K562 (cell line): ENCODE results near the gene EML2. TPM values are rescaled to one million over a fixed set of nuclear protein-coding genes. Genes with fewer than 3 reads are reported as not detected.

Experiments used
- BCL6 ChIP-seq: fragments of 250-450 bp; sonication (Bioruptor Pico); IDR thresholded peaks from 2 replicates; pipeline ENCODE4 v1.4.0; 2020
- CHCHD3 ChIP-seq: fragments of 250-450 bp; sonication (Bioruptor Pico); IDR thresholded peaks from 2 replicates; pipeline ENCODE4 v2.1.2; 2022; ENCODE audit warnings: mild to moderate bottlenecking
- CREM ChIP-seq: IDR thresholded peaks from 2 replicates; pipeline ENCODE4 v1.6.1; 2014; ENCODE audit warnings: antibody characterized with exemption, low read depth
- ELF4 ChIP-seq: fragments of 450-650 bp; formaldehyde crosslinking; IDR thresholded peaks from 2 replicates; pipeline ENCODE4 v1.4.0; 2022; ENCODE audit warnings: missing genetic modification characterization
- ETS2 ChIP-seq: IDR thresholded peaks from 2 replicates; pipeline ENCODE4 v1.6.1; 2016; ENCODE audit warnings: borderline replicate concordance, missing genetic modification characterization, mild to moderate bottlenecking, moderate library complexity, missing compliant biosample characterization; ENCODE audit not compliant: poor library complexity, severe bottlenecking
- ETV5 ChIP-seq: sonication (generic); formaldehyde crosslinking; IDR thresholded peaks from 2 replicates; pipeline ENCODE4 v1.4.0; 2020; ENCODE audit warnings: low read depth, mild to moderate bottlenecking, missing genetic modification reagents
- FOXM1 ChIP-seq, 2 experiments: fragments of 450-650 bp in 1 of 2; sonication (generic) in 1 of 2; formaldehyde crosslinking in 1 of 2; IDR thresholded peaks; 2 replicates each; pipeline versions ENCODE4 v1.6.1 to v1.9.0; 2017 to 2022; ENCODE audit warnings: low read depth in 2 of 2, mild to moderate bottlenecking in 2 of 2, missing genetic modification reagents in 1 of 2, moderate library complexity in 1 of 2
- FOXP1 ChIP-seq: sonication (generic); formaldehyde crosslinking; IDR thresholded peaks from 2 replicates; pipeline ENCODE4 v1.8.0; 2022; ENCODE audit warnings: mild to moderate bottlenecking, missing genetic modification reagents
- KLF10 ChIP-seq: fragments of 250-450 bp; sonication (Bioruptor Pico); IDR thresholded peaks from 2 replicates; pipeline ENCODE4 v1.6.1; 2021; ENCODE audit warnings: matching md5 sums
- MAX ChIP-seq: sonication (generic); formaldehyde crosslinking; IDR thresholded peaks from 2 replicates; pipeline ENCODE4 v1.9.0; 2022; ENCODE audit warnings: mild to moderate bottlenecking, missing genetic modification reagents
- MECOM ChIP-seq: fragments of 250-450 bp; sonication (Bioruptor Pico); IDR thresholded peaks from 2 replicates; pipeline ENCODE4 v1.8.0; 2022; ENCODE audit warnings: inconsistent platforms
- MLX ChIP-seq, 2 experiments: fragments of 450-650 bp in 1 of 2; sonication (generic) in 1 of 2; formaldehyde crosslinking; conservative IDR thresholded peaks; 2 replicates each; pipeline versions ENCODE4 v1.4.0 to v1.8.1; 2020 to 2022; ENCODE audit warnings: mild to moderate bottlenecking in 1 of 2, missing genetic modification reagents in 1 of 2
- NBN ChIP-seq: fragments of 450-650 bp; IDR thresholded peaks from 2 replicates; pipeline ENCODE4 v1.6.1; 2016; ENCODE audit warnings: low read depth, mild to moderate bottlenecking
- NFE2 ChIP-seq: IDR thresholded peaks from 2 replicates; pipeline ENCODE4 v1.6.1; 2014; ENCODE audit warnings: antibody characterized with exemption, low read depth
- PHTF2 ChIP-seq: fragments of 250-450 bp; sonication (Bioruptor Pico); IDR thresholded peaks from 2 replicates; pipeline ENCODE4 v1.5.0; 2021; ENCODE audit warnings: mild to moderate bottlenecking
- SMARCB1 ChIP-seq: IDR thresholded peaks from 2 replicates; pipeline ENCODE4 v1.6.1; 2011; ENCODE audit warnings: improper control_type of control experiment, low read depth; ENCODE audit not compliant: insufficient read length
- SRSF3 ChIP-seq: fragments of 200-400 bp; formaldehyde crosslinking; IDR thresholded peaks from 2 replicates; pipeline ENCODE4 v1.6.1; 2016; ENCODE audit warnings: mild to moderate bottlenecking, low read length, moderate library complexity; ENCODE audit not compliant: insufficient read depth
- TCFL5 ChIP-seq: fragments of 250-450 bp; sonication (Bioruptor Pico); conservative IDR thresholded peaks from 2 replicates; pipeline ENCODE4 v1.6.1; 2021; ENCODE audit warnings: mild to moderate bottlenecking, moderate library complexity, matching md5 sums
- TEAD2 ChIP-seq: fragments of 450-650 bp; IDR thresholded peaks from 2 replicates; pipeline ENCODE4 v1.6.1; 2016; ENCODE audit warnings: missing genetic modification characterization, control low read depth, missing compliant biosample characterization
- ZNF224 ChIP-seq: sonication (generic); formaldehyde crosslinking; IDR thresholded peaks from 2 replicates; pipeline ENCODE4 v1.8.0; 2022; ENCODE audit warnings: mild to moderate bottlenecking, missing genetic modification reagents
- ZNF263 ChIP-seq: sonication (generic); formaldehyde crosslinking; IDR thresholded peaks from 2 replicates; pipeline ENCODE4 v1.8.0; 2022; ENCODE audit warnings: mild to moderate bottlenecking, missing genetic modification reagents, borderline replicate concordance
- ZNF280B ChIP-seq: fragments of 250-450 bp; sonication (Bioruptor Pico); IDR thresholded peaks from 2 replicates; pipeline ENCODE4 v1.5.1; 2021; ENCODE audit warnings: mild to moderate bottlenecking
- ZNF57 ChIP-seq: fragments of 450-650 bp; formaldehyde crosslinking; IDR thresholded peaks from 2 replicates; pipeline ENCODE4 v1.4.0; 2020; ENCODE audit warnings: mild to moderate bottlenecking, moderate library complexity
- polyA plus RNA-seq, 8 experiments: library from polyadenylated mRNA; depleted of rRNA in 4 of 8; stranded (reverse) in 5 of 8; unstranded in 3 of 8; fragments of >200 nt; fragmentation: Nextera tagmentation in 2 of 8; fragmentation: Illumina TruSeq in 1 of 8; extraction: Ambion mirVana in 2 of 8; extraction: Trizol in 1 of 8; gene quantifications; 2 replicates each; pipeline versions ENCODE4 v1.2.1 to v1.2.3, GENCODE V29; 2011 to 2014; ENCODE audit warnings: inconsistent platforms in 1 of 8, missing spikeins in 1 of 8
- total RNA-seq, 7 experiments: library from RNA; depleted of rRNA in 6 of 7; stranded (reverse); fragments of >200 nt in 6 of 7; fragmentation: Illumina TruSeq in 2 of 7; extraction: Trizol in 2 of 7; gene quantifications; 2 replicates each; pipeline versions ENCODE4 v1.2.1 to v1.2.3, GENCODE V29; 2011 to 2021; ENCODE audit warnings: low replicate concordance in 1 of 7
- TF ChIP-seq, protein P1 (sequence below): sonication (generic); formaldehyde crosslinking; IDR thresholded peaks from 2 replicates; pipeline ENCODE4 v1.8.1; 2023; ENCODE audit warnings: mild to moderate bottlenecking, missing genetic modification reagents
- TF ChIP-seq, protein P2 (sequence below), 2 experiments: fragments of 250-450 bp in 1 of 2; fragments of 450-650 bp in 1 of 2; sonication (Bioruptor Pico) in 1 of 2; IDR thresholded peaks; 2 replicates each; pipeline versions ENCODE4 v1.6.1 to v1.8.0; 2016 to 2021; ENCODE audit warnings: mild to moderate bottlenecking in 2 of 2, moderate library complexity in 2 of 2, missing compliant biosample characterization in 1 of 2, missing genetic modification characterization in 1 of 2

Gene EML2
- total and polyA plus RNA-seq, 9 of the 15 experiments (the other 6 are each of a cell fraction or from before 2014, with no cell fraction given): 2.6 to 69.6 (median 24.8) TPM

DNA sequence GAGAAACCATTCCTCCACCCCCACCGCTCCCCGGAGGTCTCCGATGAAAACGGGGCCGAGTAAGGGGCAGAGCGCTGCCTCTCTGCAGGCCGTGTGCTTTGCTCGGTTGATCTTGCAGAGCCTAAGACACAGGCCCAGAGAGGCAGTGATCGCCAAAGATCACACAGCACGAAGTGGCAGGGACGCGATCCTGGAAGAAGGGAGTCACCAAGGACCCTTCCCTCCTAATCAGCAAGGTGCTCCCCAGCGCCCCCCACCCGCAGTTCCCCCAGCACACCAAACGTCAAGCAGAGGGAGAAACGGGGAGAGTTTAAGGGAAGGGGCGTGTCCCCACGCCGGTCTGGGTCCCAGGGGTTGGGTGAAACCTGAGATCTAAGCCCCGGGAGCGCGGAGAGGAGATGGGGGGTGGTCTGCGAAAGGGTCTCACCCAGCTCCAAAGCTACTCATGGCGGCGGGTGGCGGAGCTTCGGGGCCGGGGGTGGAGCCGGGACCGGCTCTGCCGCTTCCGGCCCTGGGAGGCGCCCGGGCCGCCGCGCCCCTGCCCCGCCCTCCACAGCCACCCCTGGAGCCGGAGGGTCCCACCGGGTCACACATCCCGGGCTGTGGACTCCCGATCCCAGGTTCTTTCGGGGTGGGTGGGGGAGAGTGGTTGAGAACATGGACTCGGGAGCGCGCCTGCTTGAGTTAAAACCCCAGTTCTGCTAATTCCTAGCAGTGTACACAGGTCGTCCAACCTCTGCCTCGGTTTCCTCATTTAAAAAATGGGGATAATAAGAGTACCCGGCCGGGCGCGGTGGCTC lies at the start of gene EML2 (continued):
- TF ChIP-seq ZNF263 (peak; percentile 83), SRSF3 (no peak), ZNF224 (CRISPR knock-in tag) (no peak), SMARCB1 (no peak), CREM (no peak; the same call in 1 of the 2 replicates), ELF4 (CRISPR knock-in tag) (no peak), TEAD2 (tag) (no peak), MAX (peak; percentile 56), PHTF2 (CRISPR knock-in tag) (no peak), ZNF57 (CRISPR knock-in tag) (no peak), FOXM1 (IDR thresholded peaks at IDR 0.05; ENCODE audit: low read depth) (no peak), FOXM1 (CRISPR knock-in tag; IDR thresholded peaks at IDR 0.05; ENCODE audit: low read depth) (no peak), MLX (CRISPR knock-in tag; conservative IDR thresholded peaks at IDR 0.05) (no peak), CHCHD3 (CRISPR knock-in tag) (no peak), MECOM (CRISPR knock-in tag) (no peak), ETS2 (tag) (no peak), FOXP1 (CRISPR knock-in tag) (peak; percentile 27; the same call in 1 of the 2 replicates), ETV5 (no peak), KLF10 (CRISPR knock-in tag) (no peak), BCL6 (CRISPR knock-in tag) (no peak), NFE2 (no peak), TCFL5 (no peak), NBN (no peak; the same call in 1 of the 2 replicates), ZNF280B (CRISPR knock-in tag) (no peak)
- TF ChIP-seq, protein P1, sequence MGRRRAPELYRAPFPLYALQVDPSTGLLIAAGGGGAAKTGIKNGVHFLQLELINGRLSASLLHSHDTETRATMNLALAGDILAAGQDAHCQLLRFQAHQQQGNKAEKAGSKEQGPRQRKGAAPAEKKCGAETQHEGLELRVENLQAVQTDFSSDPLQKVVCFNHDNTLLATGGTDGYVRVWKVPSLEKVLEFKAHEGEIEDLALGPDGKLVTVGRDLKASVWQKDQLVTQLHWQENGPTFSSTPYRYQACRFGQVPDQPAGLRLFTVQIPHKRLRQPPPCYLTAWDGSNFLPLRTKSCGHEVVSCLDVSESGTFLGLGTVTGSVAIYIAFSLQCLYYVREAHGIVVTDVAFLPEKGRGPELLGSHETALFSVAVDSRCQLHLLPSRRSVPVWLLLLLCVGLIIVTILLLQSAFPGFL: no peak
- TF ChIP-seq, protein P2, sequence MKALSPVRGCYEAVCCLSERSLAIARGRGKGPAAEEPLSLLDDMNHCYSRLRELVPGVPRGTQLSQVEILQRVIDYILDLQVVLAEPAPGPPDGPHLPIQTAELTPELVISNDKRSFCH (CRISPR knock-in tag; IDR thresholded peaks at IDR 0.05): no peak
- TF ChIP-seq, protein P2 (tag; IDR thresholded peaks at IDR 0.05): 0 out of 2 replicates have a peak, but pooled peaks have one; percentile 25
